CD8-positive, alpha-beta memory T cell (primary cell): ENCODE data around the gene PALD1. TPM values are rescaled to one million over a fixed set of nuclear protein-coding genes. Genes with fewer than 3 reads are reported as not detected.
"Not testable (repeated sequence)": the region's sequence is repeated elsewhere in the genome, so short reads cannot be mapped to it uniquely, and the experiment has no call there.

Source experiments
- CTCF ChIA-PET: fragments of 350-600 bp; sonication (Branson Sonifier 250); formaldehyde crosslinking; loops from one replicate; lab custom pipeline; 2021; ENCODE audit warnings: antibody characterized with exemption; lab: Charles Lee
- POLR2A ChIA-PET: fragments of 350-600 bp; sonication (Branson Sonifier 250); formaldehyde crosslinking; loops from one replicate; lab custom pipeline; 2021; ENCODE audit warnings: antibody characterized with exemption; lab: Charles Lee
- DNase-seq, 5 donors: peaks; one replicate each; pipeline versions ENCODE4 v3.0.0 to v3.0.0-alpha.2; 2020 to 2022; ENCODE audit warnings: mixed read lengths in 1 of 5
- H3K27ac ChIP-seq: one replicate; pipeline ENCODE4 v1.7.0; 2013; ENCODE audit warnings: low read depth, mild to moderate bottlenecking, low read length, moderate library complexity
- H3K27me3 ChIP-seq: 2 replicates; pipeline ENCODE4 v1.7.0; 2013; ENCODE audit warnings: low read length, mild to moderate bottlenecking; ENCODE audit not compliant: insufficient read depth, poor library complexity, severe bottlenecking
- H3K36me3 ChIP-seq: 2 replicates; pipeline ENCODE4 v1.7.0; 2013; ENCODE audit warnings: mild to moderate bottlenecking, low read length, moderate library complexity; ENCODE audit not compliant: insufficient read depth
- H3K4me1 ChIP-seq: 2 replicates; pipeline ENCODE4 v1.7.0; 2013; ENCODE audit warnings: mild to moderate bottlenecking, low read length, moderate library complexity; ENCODE audit not compliant: insufficient read depth
- H3K4me3 ChIP-seq: 2 replicates; pipeline ENCODE4 v1.7.0; 2013; ENCODE audit warnings: mild to moderate bottlenecking, low read length
- H3K9me3 ChIP-seq: 2 replicates; pipeline ENCODE4 v1.7.0; 2013; ENCODE audit warnings: mild to moderate bottlenecking, low read length
- H3K27ac Mint-ChIP-seq, 8 donors: one replicate each; pipeline ENCODE4 v1.8.0; 2020 to 2021; ENCODE audit warnings: mixed read lengths in 8 of 8, mild to moderate bottlenecking in 6 of 8, inconsistent platforms in 3 of 8, moderate library complexity in 3 of 8
- H3K27me3 Mint-ChIP-seq, 2 donors: one replicate each; pipeline ENCODE4 v1.8.0; 2020 to 2021; ENCODE audit warnings: mixed read lengths in 2 of 2, mild to moderate bottlenecking in 1 of 2, moderate library complexity in 1 of 2
- H3K36me3 Mint-ChIP-seq, 3 donors: one replicate each; pipeline ENCODE4 v1.8.0; 2020 to 2021; ENCODE audit warnings: mixed read lengths in 3 of 3, inconsistent platforms in 1 of 3, mild to moderate bottlenecking in 1 of 3
- H3K4me1 Mint-ChIP-seq, 3 donors: one replicate each; pipeline ENCODE4 v1.8.0; 2020 to 2021; ENCODE audit warnings: mixed read lengths in 3 of 3, inconsistent platforms in 1 of 3, mild to moderate bottlenecking in 1 of 3
- H3K4me3 Mint-ChIP-seq, 7 donors: one replicate each; pipeline ENCODE4 v1.8.0; 2020 to 2021; ENCODE audit warnings: mixed read lengths in 7 of 7, mild to moderate bottlenecking in 6 of 7, moderate library complexity in 4 of 7, inconsistent platforms in 2 of 7
- H3K9me3 Mint-ChIP-seq, 5 donors: one replicate each; pipeline ENCODE4 v1.8.0; 2020 to 2022; ENCODE audit warnings: mixed read lengths in 5 of 5, mild to moderate bottlenecking in 3 of 5, moderate library complexity in 2 of 5, inconsistent platforms in 1 of 5
- polyA plus RNA-seq: library from polyadenylated mRNA; unstranded; fragments of 300-500 nt; fragmentation: Illumina TruSeq; gene quantifications from one replicate; pipeline ENCODE4 v1.2.3, GENCODE V29; 2021
- total RNA-seq, 2 experiments: library from RNA; stranded (reverse); gene quantifications; one replicate each; pipeline ENCODE4 v1.2.3, GENCODE V29; 2021

PALD1 gene
- total and polyA plus RNA-seq, 3 experiments from 2014 or later, result 0.20 to 0.29 TPM; not detected in 1

DNA sequence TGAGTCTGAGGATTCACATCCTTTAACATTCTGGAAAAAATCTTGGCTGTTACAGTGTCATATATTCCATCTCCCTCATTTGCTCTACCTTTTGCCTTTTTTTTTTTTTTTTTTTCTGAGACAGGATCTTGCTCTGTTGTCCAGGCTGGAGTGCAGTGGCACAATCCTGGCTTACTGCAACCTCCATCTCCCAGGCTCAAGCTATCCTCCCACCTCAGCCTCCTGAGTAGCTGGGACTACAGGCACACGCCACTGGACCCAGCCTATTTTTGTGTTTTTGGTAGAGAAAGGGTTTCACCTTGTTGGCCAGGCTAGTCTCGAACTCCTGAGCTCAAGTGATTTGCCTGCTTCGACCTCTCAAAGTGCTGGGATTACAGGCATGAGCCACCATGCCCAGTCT, 135.8 kb downstream of the PALD1 start:
- H3K27me3 Mint-ChIP-seq, H3K27me3 ChIP-seq, H3K4me3 ChIP-seq, H3K9me3 ChIP-seq, DNase-seq, H3K9me3 Mint-ChIP-seq, CTCF ChIA-PET, H3K36me3 Mint-ChIP-seq, H3K27ac ChIP-seq, H3K36me3 ChIP-seq: not testable (repeated sequence)
- Mint-ChIP-seq H3K27ac (peak overlapping the region in 5 of 8 donors; percentile 8 to 97 (median 51)), H3K4me1 (peaks cover 77 to 89% (median 83%) of the 10 kb centered on the region in 3 donors), H3K4me3 (peak overlapping the region in 1 of 7 donors; percentile 1)
- POLR2A ChIA-PET, result interaction anchor here (0.5 kb wide), 1 partner anchor 201 kb away, joined by 5 read pairs; no protein-coding TSS in a partner anchor
- H3K4me1 ChIP-seq, result peaks cover 37% of the 10 kb centered on the region

DNA sequence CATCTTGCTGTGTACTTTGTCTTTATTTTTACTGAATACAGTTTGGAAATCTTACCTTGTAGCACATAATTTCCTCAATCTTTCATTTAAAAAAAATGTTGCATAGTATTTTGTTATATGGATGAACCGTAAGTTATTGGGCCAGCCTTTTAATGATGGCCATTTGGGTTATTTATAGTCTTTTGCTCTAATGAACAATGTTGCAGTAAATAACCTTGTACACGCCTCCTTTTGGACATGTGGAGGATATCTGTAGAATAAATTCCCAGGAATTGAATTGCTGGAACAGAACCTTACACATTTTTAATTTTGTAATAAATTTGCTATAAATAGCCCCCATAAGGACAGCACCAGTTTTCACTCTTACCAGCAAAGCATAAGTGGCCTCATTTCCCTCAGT, 136.6 kb downstream of the PALD1 start:
- peaks cover 69 to 88% (median 75%) of the 10 kb centered on the region in 3 donors for H3K4me1 Mint-ChIP-seq
- POLR2A ChIA-PET, result no interaction called here
- peak overlapping the region in 1 of 7 donors; percentile 57 for H3K4me3 Mint-ChIP-seq

DNA sequence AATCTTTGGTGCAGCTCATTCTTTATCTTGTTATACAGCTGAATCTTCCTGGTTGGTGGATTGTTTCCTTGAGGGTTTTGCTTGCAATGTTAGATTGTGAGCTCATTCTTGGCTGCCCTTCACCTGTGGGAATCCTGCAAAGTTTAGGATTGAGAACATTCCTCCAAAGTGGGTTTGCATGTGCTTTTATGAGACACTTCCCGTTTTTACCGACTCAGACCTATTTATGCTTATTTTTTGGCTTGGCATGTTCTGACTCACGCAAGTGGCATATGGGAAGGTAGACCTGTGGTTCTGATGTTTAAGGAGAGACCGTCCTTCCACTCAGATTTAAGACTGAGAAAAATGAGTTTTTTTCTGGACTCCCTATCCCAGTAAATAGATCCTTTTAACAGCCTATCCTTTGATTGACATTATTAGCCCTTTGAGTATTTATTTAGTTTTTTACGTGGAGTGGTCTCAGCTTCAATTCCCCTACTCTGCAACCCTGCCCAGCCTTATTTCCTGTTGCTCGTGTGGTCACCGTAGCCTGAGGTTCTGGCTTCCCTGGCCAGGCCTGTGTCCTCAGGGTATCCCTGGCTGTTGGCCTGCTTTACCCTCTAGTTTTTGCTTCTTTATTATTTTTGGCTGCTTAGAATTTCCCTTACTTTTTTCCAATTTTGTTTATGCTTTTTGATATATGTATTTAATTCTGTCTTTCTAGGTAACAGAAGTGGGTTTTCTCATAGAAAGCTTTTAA, 137.4 kb downstream of the PALD1 start:
- no peaks in the 10 kb centered on the region for H3K27me3 Mint-ChIP-seq
- CTCF ChIA-PET, result interaction anchor here (1.2 to 3.3 kb wide), 2 partner anchors 57 to 67 kb away, joined by 3 to 13 read pairs; no protein-coding TSS in a partner anchor
- Histone ChIP-seq H3K27me3 (no peaks in the 10 kb centered on the region), H3K27ac (no peak overlapping the region), H3K36me3 (no peaks in the 10 kb centered on the region), H3K4me3 (no peak overlapping the region), H3K9me3 (peaks cover 5% of the 10 kb centered on the region), H3K4me1 (peaks cover 25% of the 10 kb centered on the region)
- POLR2A ChIA-PET, result interaction anchor here (0.7 to 1.2 kb wide), 2 partner anchors 13 to 15 kb away, joined by 3 to 6 read pairs; no protein-coding TSS in a partner anchor
- H3K9me3 Mint-ChIP-seq, result peaks cover 0 to 8% (median 6%) of the 10 kb centered on the region in 5 donors
- DNase-seq, result no peak
- peaks cover 0 to 5% (median 2%) of the 10 kb centered on the region in 3 donors for H3K36me3 Mint-ChIP-seq
- H3K4me3 Mint-ChIP-seq, result peak overlapping the region in 6 of 7 donors; percentile 47 to 70 (median 57)
- peak overlapping the region; percentile 4 to 97 (median 86) for H3K27ac Mint-ChIP-seq
- peaks cover 62 to 81% (median 68%) of the 10 kb centered on the region in 3 donors for H3K4me1 Mint-ChIP-seq

More for the DNA sequence above, 136.6 kb downstream of the PALD1 start:
- Histone ChIP-seq H3K9me3 (peaks cover 2% of the 10 kb centered on the region), H3K27ac (no peak overlapping the region), H3K27me3 (no peaks in the 10 kb centered on the region), H3K4me1 (peaks cover 31% of the 10 kb centered on the region), H3K36me3 (no peaks in the 10 kb centered on the region), H3K4me3 (no peak overlapping the region)
- H3K27me3 Mint-ChIP-seq, result no peaks in the 10 kb centered on the region
- no peak for DNase-seq
- peaks cover 0 to 6% (median 3%) of the 10 kb centered on the region in 5 donors for H3K9me3 Mint-ChIP-seq
- peak overlapping the region in 4 of 8 donors; percentile 25 to 97 (median 74) for H3K27ac Mint-ChIP-seq
- CTCF ChIA-PET, result no interaction called here
- peaks cover 0 to 5% (median 2%) of the 10 kb centered on the region in 3 donors for H3K36me3 Mint-ChIP-seq

DNA sequence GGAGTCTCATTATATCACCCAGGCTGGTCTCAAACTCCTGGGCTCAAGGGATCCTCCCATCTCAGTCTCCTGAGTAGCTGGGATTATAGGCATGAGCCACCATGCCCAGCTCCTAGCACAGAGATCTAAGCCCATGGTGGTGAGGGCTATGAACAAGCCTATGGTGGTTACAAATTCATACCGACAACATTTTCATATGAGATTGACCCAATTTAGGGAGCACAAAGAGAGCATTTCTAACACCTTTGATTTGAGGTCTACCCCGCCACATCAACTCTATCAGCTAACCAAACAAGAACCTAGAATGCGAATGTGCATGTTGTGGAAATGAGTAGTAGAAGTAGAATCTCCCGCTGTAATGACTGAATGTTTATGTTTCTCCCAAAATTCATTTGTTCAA, 138.2 kb downstream of the PALD1 start:
- peak in 1 of 5 donors; percentile 62 for DNase-seq
- H3K9me3 Mint-ChIP-seq, result peaks cover 0 to 8% (median 6%) of the 10 kb centered on the region in 5 donors
- ChIA-PET POLR2A (interaction anchor here (0.7 to 1.2 kb wide), 3 partner anchors 11 to 16 kb away, joined by 3 to 6 read pairs (median 4); no protein-coding TSS in a partner anchor), CTCF (interaction anchor here (1.0 to 3.3 kb wide), 4 partner anchors 14 to 68 kb away, joined by 3 to 13 read pairs (median 4); no protein-coding TSS in a partner anchor)
- peaks cover 59 to 73% (median 64%) of the 10 kb centered on the region in 3 donors for H3K4me1 Mint-ChIP-seq
- peak overlapping the region; percentile 34 to 97 (median 86) for H3K27ac Mint-ChIP-seq
- H3K4me3 Mint-ChIP-seq, result peak overlapping the region; percentile 2 to 70 (median 57)
- Histone ChIP-seq H3K27ac (no peak overlapping the region), H3K36me3 (no peaks in the 10 kb centered on the region), H3K9me3 (peaks cover 5% of the 10 kb centered on the region), H3K4me1 (peaks cover 25% of the 10 kb centered on the region), H3K4me3 (no peak overlapping the region), H3K27me3 (no peaks in the 10 kb centered on the region)
- H3K27me3 Mint-ChIP-seq, result no peaks in the 10 kb centered on the region
- peaks cover 0 to 5% (median 2%) of the 10 kb centered on the region in 3 donors for H3K36me3 Mint-ChIP-seq

Other genes with a start within 250 kb of the PALD1 start
- 100 to 1,000 TPM; 358 to 368 TPM for gene PPA1, start 245.3 kb upstream of the PALD1 start, total RNA-seq
- gene PPA1, start 245.3 kb upstream of the PALD1 start, polyA plus RNA-seq, result 122 TPM
- gene NPFFR1, start 194.8 kb upstream of the PALD1 start, total RNA-seq, result not detected
- gene NPFFR1, start 194.8 kb upstream of the PALD1 start, polyA plus RNA-seq, result not detected
- gene LRRC20, start 96.1 kb upstream of the PALD1 start, total RNA-seq, result 10 to 100 TPM; 12.1 to 12.8 TPM
- gene LRRC20, start 96.1 kb upstream of the PALD1 start, polyA plus RNA-seq, result 2.8 TPM
- gene EIF4EBP2, start 74.6 kb upstream of the PALD1 start, total RNA-seq, result 10 to 100 TPM; 44.4 to 45.8 TPM
- gene EIF4EBP2, start 74.6 kb upstream of the PALD1 start, polyA plus RNA-seq, result 61.9 TPM
- gene NODAL, start 37.1 kb upstream of the PALD1 start, total RNA-seq, result not detected
- 0.43 TPM for gene NODAL, start 37.1 kb upstream of the PALD1 start, polyA plus RNA-seq
- 10 to 100 TPM; 94.8 to 95.7 TPM for gene PRF1, start 124.0 kb downstream of the PALD1 start, total RNA-seq
- gene PRF1, start 124.0 kb downstream of the PALD1 start, polyA plus RNA-seq, result 762 TPM
- not detected for gene ADAMTS14, start 193.7 kb downstream of the PALD1 start, total RNA-seq
- 0.06 TPM for gene ADAMTS14, start 193.7 kb downstream of the PALD1 start, polyA plus RNA-seq